ENCODE data around the gene LGI1. TPM values are rescaled to one million over a fixed set of nuclear protein-coding genes. Genes with fewer than 3 reads are reported as not detected.
A peak's percentile ranks its signal among the peaks of the same experiment; 100 is the strongest.

The LGI1 gene
- total RNA-seq, 1 donor from 2014 or later: 0.26 TPM

- no peak for TF ChIP-seq CTCF (IDR thresholded peaks at IDR 0.05; ENCODE audit: unreplicated experiment)
- no peaks in the 10 kb centered on the region for H3K9me3 Mint-ChIP-seq (ENCODE audit: unreplicated experiment)
- no peak for DNase-seq (ENCODE audit: low spot score)
- no peaks in the 10 kb centered on the region for H3K36me3 Mint-ChIP-seq (ENCODE audit: low read depth, unreplicated experiment)
- no peaks in the 10 kb centered on the region for H3K27me3 Mint-ChIP-seq (ENCODE audit: unreplicated experiment)
- H3K4me1 Mint-ChIP-seq (ENCODE audit: unreplicated experiment): peaks cover 8% of the 10 kb centered on the region
- no peak overlapping the region for H3K27ac Mint-ChIP-seq (ENCODE audit: unreplicated experiment)
- H3K4me3 Mint-ChIP-seq (ENCODE audit: unreplicated experiment): no peak overlapping the region
Observed at GRCh38 chr10:93812659-93813338, 55.1 kb downstream of the LGI1 start.

- peaks cover 6% of the 10 kb centered on the region for H3K4me1 Mint-ChIP-seq (ENCODE audit: unreplicated experiment)
- no peaks in the 10 kb centered on the region for H3K36me3 Mint-ChIP-seq (ENCODE audit: low read depth, unreplicated experiment)
- no peaks in the 10 kb centered on the region for H3K9me3 Mint-ChIP-seq (ENCODE audit: unreplicated experiment)
- peak; percentile 74 for TF ChIP-seq CTCF (IDR thresholded peaks at IDR 0.05; ENCODE audit: unreplicated experiment)
- no peaks in the 10 kb centered on the region for H3K27me3 Mint-ChIP-seq (ENCODE audit: unreplicated experiment)
- DNase-seq (ENCODE audit: low spot score): peak; percentile 69
- H3K27ac Mint-ChIP-seq (ENCODE audit: unreplicated experiment): no peak overlapping the region
- no peak overlapping the region for H3K4me3 Mint-ChIP-seq (ENCODE audit: unreplicated experiment)
Observed at GRCh38 chr10:93813507-93814465, 56.0 kb downstream of the LGI1 start.

- H3K36me3 Mint-ChIP-seq (ENCODE audit: low read depth, unreplicated experiment): no peaks in the 10 kb centered on the region
- no peak for DNase-seq (ENCODE audit: low spot score)
- no peak for TF ChIP-seq CTCF (IDR thresholded peaks at IDR 0.05; ENCODE audit: unreplicated experiment)
- no peaks in the 10 kb centered on the region for H3K27me3 Mint-ChIP-seq (ENCODE audit: unreplicated experiment)
- H3K9me3 Mint-ChIP-seq (ENCODE audit: unreplicated experiment): no peaks in the 10 kb centered on the region
- peaks cover 6% of the 10 kb centered on the region for H3K4me1 Mint-ChIP-seq (ENCODE audit: unreplicated experiment)
- peak overlapping the region; percentile 5 for H3K27ac Mint-ChIP-seq (ENCODE audit: unreplicated experiment)
- H3K4me3 Mint-ChIP-seq (ENCODE audit: unreplicated experiment): no peak overlapping the region
Observed at GRCh38 chr10:93815304-93816096, 57.8 kb downstream of the LGI1 start.

GRCh38 chr10:93816123-93816747 is 58.5 kb downstream of the LGI1 start:
- peaks cover 6% of the 10 kb centered on the region for H3K4me1 Mint-ChIP-seq (ENCODE audit: unreplicated experiment)
- H3K9me3 Mint-ChIP-seq (ENCODE audit: unreplicated experiment): no peaks in the 10 kb centered on the region
- peak; percentile 72 for DNase-seq (ENCODE audit: low spot score)
- H3K27me3 Mint-ChIP-seq (ENCODE audit: unreplicated experiment): no peaks in the 10 kb centered on the region
- no peaks in the 10 kb centered on the region for H3K36me3 Mint-ChIP-seq (ENCODE audit: low read depth, unreplicated experiment)
- H3K4me3 Mint-ChIP-seq (ENCODE audit: unreplicated experiment): no peak overlapping the region
- TF ChIP-seq CTCF (IDR thresholded peaks at IDR 0.05; ENCODE audit: unreplicated experiment): peak; percentile 55
- H3K27ac Mint-ChIP-seq (ENCODE audit: unreplicated experiment): no peak overlapping the region
